K562 (cell line): Measurements from ENCODE around the gene PBXIP1. TPM values are rescaled to one million over a fixed set of nuclear protein-coding genes. Genes with fewer than 3 reads are reported as not detected.

Source experiments
- CREM ChIP-seq: IDR thresholded peaks from 2 replicates; pipeline ENCODE4 v1.6.1; 2014; ENCODE audit warnings: antibody characterized with exemption, low read depth
- ELF2 ChIP-seq: fragments of 250-450 bp; sonication (Bioruptor Pico); IDR thresholded peaks from 2 replicates; pipeline ENCODE4 v1.5.0; 2021; ENCODE audit warnings: mild to moderate bottlenecking
- ETV5 ChIP-seq: sonication (generic); formaldehyde crosslinking; IDR thresholded peaks from 2 replicates; pipeline ENCODE4 v1.4.0; 2020; ENCODE audit warnings: low read depth, mild to moderate bottlenecking, missing genetic modification reagents
- GTF2B ChIP-seq: IDR thresholded peaks from 2 replicates; pipeline ENCODE4 v1.6.1; 2011; ENCODE audit not compliant: insufficient read length; ENCODE audit errors: extremely low read depth
- KLF10 ChIP-seq: fragments of 250-450 bp; sonication (Bioruptor Pico); IDR thresholded peaks from 2 replicates; pipeline ENCODE4 v1.6.1; 2021; ENCODE audit warnings: matching md5 sums
- KLF6 ChIP-seq: fragments of 250-450 bp; sonication (Bioruptor Pico); IDR thresholded peaks from 2 replicates; pipeline ENCODE4 v1.4.0; 2020; ENCODE audit warnings: mild to moderate bottlenecking, moderate library complexity, borderline replicate concordance
- NRF1 ChIP-seq, 2 experiments: fragments of 450-650 bp; IDR thresholded peaks in 1 of 2; conservative IDR thresholded peaks in 1 of 2; 2 replicates each; pipeline ENCODE4 v1.6.1; 2014; ENCODE audit warnings: mild to moderate bottlenecking in 2 of 2
- POLR3G ChIP-seq: IDR thresholded peaks from 2 replicates; pipeline ENCODE4 v1.6.1; 2011; ENCODE audit not compliant: insufficient read length, insufficient replicate concordance; ENCODE audit errors: extremely low read depth
- TAF1 ChIP-seq: IDR thresholded peaks from 2 replicates; pipeline ENCODE4 v1.6.1; 2011; ENCODE audit warnings: mild to moderate bottlenecking, low read length, moderate library complexity; ENCODE audit not compliant: insufficient read depth, control insufficient read depth, severe bottlenecking; ENCODE audit errors: extremely low read depth
- TBP ChIP-seq: optimal IDR thresholded peaks from 2 replicates; pipeline ENCODE3; 2011; ENCODE audit warnings: low read depth, low read length, improper control_type of control experiment
- TEAD1 ChIP-seq, 2 experiments: fragments of 450-650 bp in 1 of 2; sonication (generic) in 1 of 2; formaldehyde crosslinking; IDR thresholded peaks; 2 replicates each; pipeline versions ENCODE4 v1.4.0 to v1.8.0; 2020 to 2022; ENCODE audit warnings: mild to moderate bottlenecking in 2 of 2, missing genetic modification reagents in 1 of 2
- polyA plus RNA-seq, 8 experiments: library from polyadenylated mRNA; depleted of rRNA in 4 of 8; stranded (reverse) in 5 of 8; unstranded in 3 of 8; fragments of >200 nt; fragmentation: Nextera tagmentation in 2 of 8; fragmentation: Illumina TruSeq in 1 of 8; extraction: Ambion mirVana in 2 of 8; extraction: Trizol in 1 of 8; gene quantifications; 2 replicates each; pipeline versions ENCODE4 v1.2.1 to v1.2.3, GENCODE V29; 2011 to 2014; ENCODE audit warnings: inconsistent platforms in 1 of 8, missing spikeins in 1 of 8
- total RNA-seq, 7 experiments: library from RNA; depleted of rRNA in 6 of 7; stranded (reverse); fragments of >200 nt in 6 of 7; fragmentation: Illumina TruSeq in 2 of 7; extraction: Trizol in 2 of 7; gene quantifications; 2 replicates each; pipeline versions ENCODE4 v1.2.1 to v1.2.3, GENCODE V29; 2011 to 2021; ENCODE audit warnings: low replicate concordance in 1 of 7
- TF ChIP-seq, protein P1 (sequence below): fragments of 250-450 bp; sonication (Bioruptor Pico); IDR thresholded peaks from 2 replicates; pipeline ENCODE4 v1.5.0; 2021; ENCODE audit warnings: mild to moderate bottlenecking, moderate library complexity
- TF ChIP-seq, protein P2 (sequence below): fragments of 450-650 bp; IDR thresholded peaks from 2 replicates; pipeline ENCODE4 v1.6.1; 2016

PBXIP1 gene
- total and polyA plus RNA-seq, 9 of the 15 experiments (the other 6 are each of a cell fraction or from before 2014, with no cell fraction given), result 0.13 to 8.3 (median 5.8) TPM

DNA sequence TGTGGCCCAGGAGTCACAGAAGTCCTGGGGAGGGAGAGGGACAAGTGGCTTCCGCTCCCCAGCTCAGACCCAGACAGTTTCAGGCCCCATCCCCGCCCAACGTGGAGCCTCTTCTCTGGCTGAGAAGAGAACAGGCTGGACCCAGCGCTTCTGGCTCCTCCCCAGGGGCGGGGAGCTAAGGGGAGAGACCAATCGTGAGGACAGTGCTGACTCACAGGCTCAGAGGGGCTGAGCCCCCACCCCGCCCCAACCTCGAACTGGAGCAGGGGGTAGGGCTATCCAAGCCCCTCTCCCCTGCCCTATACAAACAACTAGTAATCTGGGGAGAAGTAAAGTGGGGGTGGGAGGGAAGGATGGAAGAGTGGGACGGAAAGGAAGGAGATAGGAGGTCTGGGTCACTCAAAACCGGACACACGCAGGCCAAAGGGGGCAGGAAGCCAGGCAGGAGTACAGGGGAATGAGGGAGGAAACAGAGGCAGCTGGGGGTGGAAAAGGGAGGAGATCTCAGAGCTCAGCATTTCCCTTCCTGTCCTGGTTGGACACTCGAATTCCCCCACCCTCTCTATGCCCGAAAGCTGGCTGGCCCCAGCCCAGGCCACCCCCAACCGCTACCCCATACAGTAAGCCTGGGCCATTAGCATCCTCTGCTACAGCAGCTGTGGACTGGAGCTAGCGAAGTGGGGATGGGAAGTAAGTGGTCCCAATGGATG, 14.9 kb upstream of the PBXIP1 start, which contains the start of gene SHC1 (continued):
- TF ChIP-seq, protein P1, sequence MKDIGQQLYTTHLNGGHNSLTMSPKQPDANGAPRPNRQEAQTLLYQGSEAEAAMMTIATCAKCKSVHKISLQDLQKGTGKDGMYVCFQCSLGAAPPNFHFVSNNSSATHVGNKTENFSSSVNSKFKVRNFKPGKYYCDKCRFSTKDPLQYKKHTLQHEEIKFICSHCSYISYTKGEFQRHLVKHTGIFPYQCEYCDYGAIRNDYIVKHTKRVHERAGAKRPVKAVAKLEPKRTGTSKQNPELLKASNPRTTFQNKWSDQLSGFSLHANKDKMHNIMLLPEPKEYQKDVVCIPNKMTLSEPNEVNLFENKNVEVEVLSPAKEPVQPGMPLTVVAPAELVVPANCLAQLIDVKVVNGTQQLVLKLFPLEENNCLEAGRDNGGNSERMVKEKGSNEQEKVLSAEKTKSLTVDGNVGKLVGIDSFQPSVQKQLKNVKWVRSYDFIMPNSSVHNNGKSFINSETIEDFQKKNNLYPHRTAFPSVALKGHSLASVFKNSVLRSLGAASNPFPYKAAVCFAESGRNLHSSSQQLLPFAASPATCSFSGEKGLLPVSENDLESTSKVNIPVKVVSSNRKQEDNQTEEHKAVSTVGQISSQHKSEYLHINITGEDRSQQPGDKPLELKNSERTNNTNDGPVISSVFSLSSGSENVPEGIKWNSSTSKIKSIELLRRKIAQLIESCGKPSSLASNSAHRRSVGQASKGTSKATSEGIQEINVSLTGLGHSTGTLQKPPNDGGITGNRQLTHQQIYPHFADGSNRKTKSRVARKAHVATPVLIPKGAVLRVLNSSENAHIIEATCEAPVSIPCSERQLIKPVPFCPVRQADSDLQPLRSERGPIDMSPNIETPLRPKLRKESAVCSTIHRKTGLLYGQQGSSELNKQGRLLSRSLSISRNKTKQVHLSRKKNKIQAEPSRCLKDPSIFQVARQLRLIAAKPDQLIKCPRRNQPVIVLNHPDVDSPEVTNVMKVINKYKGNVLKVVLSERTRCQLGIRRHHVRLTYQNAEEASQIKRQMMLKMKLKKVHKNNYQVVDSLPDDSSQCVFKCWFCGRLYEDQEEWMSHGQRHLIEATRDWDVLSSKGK, result no peak
- TF ChIP-seq POLR3G (no peak), KLF6 (CRISPR knock-in tag) (no peak), TBP (peak; percentile 88), NRF1 (conservative IDR thresholded peaks at IDR 0.05 in 1 of 2, IDR thresholded peaks at IDR 0.05 in 1 of 2) (peak; percentile 33 to 34; a peak in 1 of 4 replicates), TAF1 (peak; percentile 61), ELF2 (no peak), KLF10 (no peak), TEAD1 (CRISPR knock-in tag; IDR thresholded peaks at IDR 0.05) (0 out of 4 replicates have a peak, but pooled peaks of 1 of the 2 experiments have one; percentile 35), GTF2B (peak; percentile 31), ETV5 (no peak), CREM (peak; percentile 19; the same call in 1 of the 2 replicates)
- TF ChIP-seq, protein P2, sequence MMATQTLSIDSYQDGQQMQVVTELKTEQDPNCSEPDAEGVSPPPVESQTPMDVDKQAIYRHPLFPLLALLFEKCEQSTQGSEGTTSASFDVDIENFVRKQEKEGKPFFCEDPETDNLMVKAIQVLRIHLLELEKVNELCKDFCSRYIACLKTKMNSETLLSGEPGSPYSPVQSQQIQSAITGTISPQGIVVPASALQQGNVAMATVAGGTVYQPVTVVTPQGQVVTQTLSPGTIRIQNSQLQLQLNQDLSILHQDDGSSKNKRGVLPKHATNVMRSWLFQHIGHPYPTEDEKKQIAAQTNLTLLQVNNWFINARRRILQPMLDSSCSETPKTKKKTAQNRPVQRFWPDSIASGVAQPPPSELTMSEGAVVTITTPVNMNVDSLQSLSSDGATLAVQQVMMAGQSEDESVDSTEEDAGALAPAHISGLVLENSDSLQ, result peak; percentile 30; the same call in 1 of the 2 replicates
